ENCODE results near the gene LHFPL6.

LHFPL6 gene

GRCh38 chr13:39556866-39557265 lies 46.1 kb downstream of the LHFPL6 start:
- DNase-seq = no peak

DNA sequence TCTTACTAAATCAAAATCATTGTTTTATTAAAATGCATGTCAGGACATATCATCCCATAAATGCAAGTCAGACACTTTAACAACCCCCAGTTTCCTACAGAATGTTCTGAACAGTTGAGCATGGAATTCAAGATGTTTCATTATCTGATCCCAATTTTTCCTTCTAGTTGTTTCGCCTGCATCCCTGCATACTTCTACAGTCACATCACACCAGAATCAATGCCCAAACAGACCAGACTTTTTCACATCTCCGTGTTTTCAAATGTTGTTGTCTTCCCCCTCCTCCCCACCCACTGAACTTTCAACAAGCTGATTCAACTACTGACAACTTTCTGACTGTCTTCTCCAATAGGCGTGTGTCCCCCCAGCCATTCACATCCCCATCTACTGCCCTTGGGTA lies 48.6 kb downstream of the LHFPL6 start:
- DNase-seq = no peak

- DNase-seq = peak in 1 of 56 donors; percentile 21
These were observed 50.7 kb downstream of the LHFPL6 start for GRCh38 chr13:39552246-39552645.

- DNase-seq = no peak
These were observed 52.1 kb downstream of the LHFPL6 start for GRCh38 chr13:39550931-39551330.

- DNase-seq = no peak
These were observed 55.9 kb downstream of the LHFPL6 start for GRCh38 chr13:39547108-39547507.

GRCh38 chr13:39542361-39542760 lies 60.6 kb downstream of the LHFPL6 start:
- no peak for DNase-seq

DNA sequence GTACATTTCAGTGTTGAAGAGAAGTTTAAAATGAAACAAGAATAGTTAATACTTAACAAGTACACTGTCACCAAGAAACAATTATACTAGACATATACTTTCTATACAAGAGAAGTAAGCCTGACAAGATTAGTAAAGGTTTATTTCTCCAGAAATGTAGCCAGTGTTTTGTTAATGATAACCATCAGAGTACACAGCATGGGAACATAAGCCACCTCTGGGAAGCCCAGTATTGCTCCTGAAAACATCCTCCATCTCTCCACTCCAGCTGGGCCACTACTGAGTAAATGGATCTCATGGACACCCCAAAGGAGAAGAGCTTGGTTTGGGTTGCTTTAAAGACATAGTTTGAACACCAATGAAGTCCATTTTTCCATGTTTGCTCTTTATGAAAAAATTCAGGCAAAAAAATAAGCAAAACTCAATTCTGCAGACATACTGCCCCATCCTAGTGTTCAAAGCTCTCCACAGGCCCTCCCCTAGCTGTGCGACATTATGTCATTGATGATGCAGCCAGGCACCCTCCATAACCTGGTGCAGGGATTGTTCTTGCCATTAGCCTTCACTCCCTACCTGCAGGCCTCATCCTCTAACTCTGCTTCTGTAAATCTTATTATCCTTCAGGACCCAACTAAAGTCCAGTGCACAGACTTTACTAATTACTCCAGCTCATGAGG lies 61.9 kb downstream of the LHFPL6 start:
- no peak for DNase-seq

DNA sequence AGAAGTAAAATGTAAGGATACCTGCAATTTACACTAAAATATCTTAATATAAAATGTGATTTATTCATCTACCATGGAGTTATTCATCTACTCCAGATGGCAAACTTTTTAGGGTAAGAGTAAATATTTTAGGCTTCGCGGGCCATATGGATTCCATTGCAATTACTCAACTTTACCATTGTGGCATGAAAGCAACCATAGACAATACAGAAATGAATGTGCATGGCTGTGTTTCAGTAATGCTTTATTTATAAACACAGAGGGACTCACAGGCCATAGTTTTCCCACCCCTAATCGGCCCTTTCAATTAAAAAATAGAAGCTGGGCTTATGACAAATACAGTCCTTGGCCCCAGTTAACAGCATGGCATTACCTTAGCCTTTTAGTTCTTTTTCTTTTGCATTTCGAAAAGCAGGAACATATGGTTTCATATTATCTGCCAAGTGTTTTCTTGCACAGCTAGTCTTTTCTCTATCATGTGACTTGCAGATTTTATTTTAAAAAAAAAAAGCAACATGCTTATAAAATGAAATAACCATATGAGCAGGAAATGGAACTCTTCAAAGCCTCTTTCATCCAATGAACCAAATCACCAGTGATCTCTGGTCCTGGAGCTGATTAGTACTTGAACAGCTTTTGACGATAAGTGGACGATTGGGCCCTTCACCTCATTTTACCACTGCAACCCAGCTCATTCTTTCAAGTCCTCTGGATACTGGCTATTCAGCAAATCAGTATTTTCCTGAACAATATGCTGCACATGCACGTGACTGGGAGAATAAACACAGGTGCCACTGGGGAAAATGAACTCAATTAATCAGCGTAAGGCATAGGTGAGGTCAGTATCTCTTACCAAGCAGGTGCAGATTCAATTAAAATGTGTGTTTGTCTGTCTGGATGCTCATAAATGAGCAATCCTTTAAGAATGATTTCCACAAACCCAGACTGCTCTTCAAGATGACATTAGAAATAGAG lies 63.9 kb downstream of the LHFPL6 start:
- DNase-seq = no peak

DNA sequence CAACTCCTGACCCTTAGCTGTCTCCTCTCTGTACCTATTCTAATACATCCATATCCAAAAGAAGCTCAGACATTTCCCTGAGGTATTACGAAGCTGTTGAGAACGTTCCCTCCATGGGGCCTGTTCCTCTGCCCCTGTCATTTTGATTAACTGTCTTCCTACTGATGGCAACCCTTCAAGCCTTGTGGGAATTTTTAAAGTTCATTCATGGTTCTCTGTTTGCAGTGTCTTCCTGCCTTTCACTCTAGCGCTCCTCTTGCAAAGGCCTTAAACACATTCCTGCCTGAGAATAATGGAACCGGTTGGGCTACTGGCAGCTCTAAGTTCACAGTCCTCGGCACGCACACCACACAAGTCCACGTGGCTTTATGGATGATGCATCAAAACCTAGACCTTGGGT lies 66.1 kb downstream of the LHFPL6 start:
- no peak for DNase-seq

- no peak for DNase-seq
These were observed 66.7 kb downstream of the LHFPL6 start for GRCh38 chr13:39536274-39536673.

GRCh38 chr13:39533651-39534150 lies 69.3 kb downstream of the LHFPL6 start:
- no peak for DNase-seq

- DNase-seq = no peak
These were observed 71.3 kb downstream of the LHFPL6 start for GRCh38 chr13:39531646-39532045.

GRCh38 chr13:39530916-39531315 lies 72.1 kb downstream of the LHFPL6 start:
- DNase-seq = no peak

DNA sequence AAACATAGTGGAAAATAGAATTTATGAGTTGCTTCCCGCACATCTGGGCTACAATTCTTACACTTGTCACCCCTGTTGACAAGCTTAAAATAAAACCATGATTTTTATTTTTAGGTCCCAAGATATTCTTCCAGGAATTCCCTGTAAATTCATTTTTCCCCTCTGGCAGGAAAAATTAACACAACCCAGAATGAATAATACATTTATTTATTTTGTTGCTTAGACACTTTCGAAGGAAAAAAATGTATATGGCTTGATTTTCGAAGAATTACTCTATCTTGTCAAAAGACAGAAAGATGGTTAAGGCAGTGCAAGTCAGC lies 74.4 kb downstream of the LHFPL6 start:
- no peak for DNase-seq

GRCh38 chr13:39527961-39528660 lies 74.9 kb downstream of the LHFPL6 start:
- peak in 12 of 56 donors; percentile 1 to 30 (median 8) for DNase-seq

DNA sequence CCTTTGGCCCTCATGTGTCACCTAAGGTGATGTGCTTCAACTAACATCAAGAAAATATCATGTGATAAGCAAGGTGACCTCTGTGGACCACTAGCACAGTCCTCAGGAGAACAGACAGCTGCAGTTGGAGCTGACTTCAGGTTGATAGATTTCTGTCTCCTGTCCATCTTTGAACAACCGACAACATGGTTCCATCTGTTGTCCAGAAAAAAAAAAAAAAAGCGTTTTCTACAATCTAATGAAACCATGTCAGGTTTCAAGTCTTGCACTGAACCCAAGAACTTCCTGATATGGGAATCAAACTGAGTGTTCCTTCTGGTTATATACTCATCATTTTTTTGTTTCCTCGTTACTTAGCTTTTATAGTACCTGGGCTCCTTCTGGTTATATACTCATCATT lies 75.7 kb downstream of the LHFPL6 start:
- no peak for DNase-seq

GRCh38 chr13:39526499-39526898 lies 76.5 kb downstream of the LHFPL6 start:
- DNase-seq = no peak

GRCh38 chr13:39525506-39525905 lies 77.5 kb downstream of the LHFPL6 start:
- DNase-seq = no peak

DNA sequence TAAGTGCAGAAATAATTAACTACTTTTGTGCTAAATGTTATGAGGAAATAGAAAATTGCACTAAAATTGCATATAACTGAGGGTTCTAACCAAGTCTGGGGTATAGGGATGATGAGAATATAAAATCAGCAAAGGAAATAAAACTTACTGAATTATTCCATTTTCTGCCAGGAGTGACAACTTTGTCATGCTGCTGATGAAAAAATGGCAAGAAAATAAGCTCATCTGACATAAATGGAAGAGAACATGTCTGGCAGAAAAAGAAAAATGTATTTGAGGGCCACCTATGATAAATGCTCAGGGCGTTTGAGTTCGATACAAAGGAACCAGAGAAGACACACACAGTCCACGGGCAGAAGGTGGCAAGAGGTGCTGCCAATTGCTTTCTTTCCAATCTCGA lies 78.2 kb downstream of the LHFPL6 start:
- DNase-seq = no peak

DNA sequence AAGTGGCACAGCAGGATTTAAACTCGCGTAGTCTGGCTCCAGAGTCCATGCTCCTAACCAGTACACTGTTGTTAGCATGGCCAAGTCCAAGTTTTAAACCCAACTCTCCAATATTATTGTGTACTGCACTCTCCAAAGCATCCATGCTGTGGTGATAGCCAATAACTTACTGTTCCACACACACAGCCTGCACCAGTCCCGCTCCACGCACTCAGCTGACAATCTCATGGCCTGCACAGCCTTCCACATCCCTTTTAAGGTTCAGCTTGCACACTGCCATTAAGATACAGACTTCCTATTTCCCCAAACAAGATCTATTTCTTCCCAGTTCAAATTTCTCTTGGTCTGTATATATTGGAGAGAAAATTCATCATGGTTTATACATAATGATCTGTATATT lies 80.7 kb downstream of the LHFPL6 start:
- DNase-seq = no peak

- DNase-seq = no peak
These were observed 81.3 kb downstream of the LHFPL6 start for GRCh38 chr13:39521701-39522100.

- DNase-seq = no peak
These were observed 86.9 kb downstream of the LHFPL6 start for GRCh38 chr13:39516096-39516495.

Data from amygdala (tissue), 56 donors.